Body of pancreas (tissue), 4 donors: ENCODE results near the gene TATDN3.

Source experiments
- CTCF ChIP-seq, 7 experiments: fragments of 450-650 bp in 4 of 7; fragments of 200-600 bp in 3 of 7; sonication (generic) in 3 of 7; IDR thresholded peaks; one replicate each; pipeline ENCODE4 v1.5.1; 2016 to 2019; ENCODE audit warnings: antibody characterized with exemption in 7 of 7
- POLR2A ChIP-seq, 3 donors: fragments of 450-650 bp; IDR thresholded peaks; one replicate each; pipeline ENCODE4 v1.6.1; 2016; ENCODE audit warnings: antibody characterized with exemption in 3 of 3, mild to moderate bottlenecking in 2 of 3

- TF ChIP-seq CTCF (IDR thresholded peaks at IDR 0.05) (peak in 1 of 7 experiments; percentile 11), POLR2A (IDR thresholded peaks at IDR 0.05) (no peak)
Measured at GRCh38 chr1:212760126-212760823, 31.4 kb upstream of the TATDN3 start.
